HK-2 (cell line): ENCODE results near the gene CMTR1.
"Not testable (repeated sequence)": the region's sequence is repeated elsewhere in the genome, so short reads cannot be mapped to it uniquely, and the experiment has no call there.

ENCODE experiments used
- DNase-seq: peaks from one replicate; pipeline ENCODE4 v3.0.0-alpha.2; 2018; ENCODE audit not compliant: unreplicated experiment

Gene CMTR1

GRCh38 chr6:37432916-37433656 lies at the start of gene CMTR1:
Gene CMTR1, plus strand, starts transcription at chr6:37433221. Its CDS starts 2,409 bp downstream, at chr6:37435630.
- peak; percentile 94 for DNase-seq

- DNase-seq, result no peak
Measured at GRCh38 chr6:37388578-37388977, 44.4 kb upstream of the CMTR1 start.

- no peak for DNase-seq
Measured at GRCh38 chr6:37389857-37390256, 43.2 kb upstream of the CMTR1 start.

- DNase-seq, result no peak
Measured at GRCh38 chr6:37391120-37391519, 41.9 kb upstream of the CMTR1 start.

GRCh38 chr6:37392821-37393220 lies 40.2 kb upstream of the CMTR1 start:
- no peak for DNase-seq

- DNase-seq, result no peak
Measured at GRCh38 chr6:37393381-37393929, 39.6 kb upstream of the CMTR1 start.

- no peak for DNase-seq
Measured at GRCh38 chr6:37396571-37397180, 36.3 kb upstream of the CMTR1 start.

- no peak for DNase-seq
Measured at GRCh38 chr6:37399131-37399530, 33.9 kb upstream of the CMTR1 start.

- DNase-seq, result no peak
Measured at GRCh38 chr6:37399795-37400490, 33.1 kb upstream of the CMTR1 start.

GRCh38 chr6:37401658-37402057 lies 31.4 kb upstream of the CMTR1 start:
- DNase-seq, result not testable (repeated sequence)

- DNase-seq, result no peak
Measured at GRCh38 chr6:37406726-37407341, 26.2 kb upstream of the CMTR1 start.

GRCh38 chr6:37407948-37408347 lies 25.1 kb upstream of the CMTR1 start:
- no peak for DNase-seq

- DNase-seq, result no peak
Measured at GRCh38 chr6:37409501-37409900, 23.5 kb upstream of the CMTR1 start.

GRCh38 chr6:37417393-37417792 lies 15.6 kb upstream of the CMTR1 start:
- no peak for DNase-seq

GRCh38 chr6:37418722-37419121 lies 14.3 kb upstream of the CMTR1 start:
- DNase-seq, result no peak

GRCh38 chr6:37426058-37426944 lies 6.7 kb upstream of the CMTR1 start:
- DNase-seq, result no peak

- DNase-seq, result no peak
Measured at GRCh38 chr6:37426945-37427510, 6.0 kb upstream of the CMTR1 start.

GRCh38 chr6:37429352-37429750 lies 3.7 kb upstream of the CMTR1 start:
- DNase-seq, result no peak

- DNase-seq, result no peak
Measured at GRCh38 chr6:37432590-37432915, 468 bp upstream of the CMTR1 start.

GRCh38 chr6:37433657-37434271 lies 743 bp downstream of the CMTR1 start:
- DNase-seq, result peak; percentile 18

- no peak for DNase-seq
Measured at GRCh38 chr6:37435373-37435772, 2.4 kb downstream of the CMTR1 start.
